ENCODE data around the gene NELFA. TPM values are rescaled to one million over a fixed set of nuclear protein-coding genes. Genes with fewer than 3 reads are reported as not detected.

The NELFA gene
- total and polyA plus RNA-seq, 10 of the 15 experiments (the other 5 are each of a cell fraction or from before 2014, with no cell fraction given): 0.39 to 38.6 (median 16.7) TPM

DNA sequence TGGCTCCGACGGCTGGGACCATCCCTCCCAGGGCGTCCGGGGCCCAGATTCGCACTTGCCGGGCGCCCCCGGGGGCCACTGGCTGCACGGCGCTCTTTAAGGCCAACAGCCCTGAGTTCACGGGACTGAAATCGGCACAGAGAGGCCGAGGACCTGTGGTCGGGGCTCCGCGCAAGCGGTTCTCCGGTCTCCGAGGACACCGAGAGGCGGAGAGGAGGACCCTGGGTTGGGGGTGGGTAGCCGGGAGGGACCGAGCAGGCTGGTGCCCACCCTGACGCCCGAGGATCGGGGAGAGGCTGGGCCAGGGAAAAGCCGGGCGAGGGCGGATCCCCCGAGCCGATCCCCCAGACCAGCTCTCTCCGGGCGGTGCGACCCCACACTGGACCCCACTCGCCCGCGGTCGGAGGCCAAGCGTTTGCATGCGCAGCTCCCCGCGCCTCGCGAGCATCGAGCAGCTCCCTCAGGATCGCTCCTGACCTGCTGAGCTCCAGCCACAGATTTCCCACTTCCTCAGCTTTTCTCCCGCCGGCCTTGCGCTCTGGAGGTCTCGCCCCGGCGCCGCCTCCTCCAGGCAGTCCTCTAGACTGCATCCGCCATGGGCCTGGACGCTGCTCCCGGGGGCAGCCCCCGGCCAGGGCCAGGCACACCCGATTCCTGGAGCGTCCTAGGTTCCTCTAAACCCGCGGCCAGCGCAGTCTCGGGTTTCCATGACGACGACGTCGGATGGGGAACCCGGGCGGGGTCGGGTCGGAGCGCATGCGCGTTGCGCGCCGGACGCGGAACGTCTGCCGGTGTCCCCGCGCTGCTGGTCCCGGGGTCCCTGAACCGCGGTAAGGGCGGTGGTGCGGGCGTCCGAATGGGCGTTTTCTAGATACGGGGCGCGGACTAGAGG, 32.7 kb upstream of the NELFA start (continued):
- 0 out of 2 replicates have a peak, but pooled peaks have one; percentile 41 for TF ChIP-seq ZBTB40 (IDR thresholded peaks at IDR 0.05; ENCODE audit: borderline replicate concordance)
- TF ChIP-seq, protein P1, sequence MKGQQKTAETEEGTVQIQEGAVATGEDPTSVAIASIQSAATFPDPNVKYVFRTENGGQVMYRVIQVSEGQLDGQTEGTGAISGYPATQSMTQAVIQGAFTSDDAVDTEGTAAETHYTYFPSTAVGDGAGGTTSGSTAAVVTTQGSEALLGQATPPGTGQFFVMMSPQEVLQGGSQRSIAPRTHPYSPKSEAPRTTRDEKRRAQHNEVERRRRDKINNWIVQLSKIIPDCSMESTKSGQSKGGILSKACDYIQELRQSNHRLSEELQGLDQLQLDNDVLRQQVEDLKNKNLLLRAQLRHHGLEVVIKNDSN (IDR thresholded peaks at IDR 0.05; ENCODE audit: borderline replicate concordance, extremely low read length, insufficient read depth, low read depth, low read length): no peak
- no peak for TF ChIP-seq TCF7 (IDR thresholded peaks at IDR 0.05; ENCODE audit: borderline replicate concordance)
- TF ChIP-seq EGR1 (IDR thresholded peaks at IDR 0.05; ENCODE audit: borderline replicate concordance in 1 of 2, low read depth in 2 of 2, low read length in 2 of 2): no peak
- peak; percentile 39 for TF ChIP-seq HCFC1 (IDR thresholded peaks at IDR 0.05; ENCODE audit: low read length)
- TF ChIP-seq NRF1 (conservative IDR thresholded peaks at IDR 0.05; ENCODE audit: low read depth, low read length): peak; percentile 73
- TF ChIP-seq SMARCA5 (IDR thresholded peaks at IDR 0.05): peak; percentile 81
- TF ChIP-seq KDM1A (IDR thresholded peaks at IDR 0.05; ENCODE audit: borderline replicate concordance): no peak
- no peak for TF ChIP-seq CHD4 (IDR thresholded peaks at IDR 0.05)
- TF ChIP-seq CHD2 (IDR thresholded peaks at IDR 0.05; ENCODE audit: borderline replicate concordance, low read depth, low read length): no peak
- TF ChIP-seq GATAD2B (conservative IDR thresholded peaks at IDR 0.05; ENCODE audit: low read depth): peak; percentile 21; the same call in 1 of the 2 replicates
- no peak for TF ChIP-seq CBFB (IDR thresholded peaks at IDR 0.05; ENCODE audit: low read depth)
- no peak for TF ChIP-seq CBX3 (IDR thresholded peaks at IDR 0.05; ENCODE audit: borderline replicate concordance, low read depth)
- TF ChIP-seq, protein P2, sequence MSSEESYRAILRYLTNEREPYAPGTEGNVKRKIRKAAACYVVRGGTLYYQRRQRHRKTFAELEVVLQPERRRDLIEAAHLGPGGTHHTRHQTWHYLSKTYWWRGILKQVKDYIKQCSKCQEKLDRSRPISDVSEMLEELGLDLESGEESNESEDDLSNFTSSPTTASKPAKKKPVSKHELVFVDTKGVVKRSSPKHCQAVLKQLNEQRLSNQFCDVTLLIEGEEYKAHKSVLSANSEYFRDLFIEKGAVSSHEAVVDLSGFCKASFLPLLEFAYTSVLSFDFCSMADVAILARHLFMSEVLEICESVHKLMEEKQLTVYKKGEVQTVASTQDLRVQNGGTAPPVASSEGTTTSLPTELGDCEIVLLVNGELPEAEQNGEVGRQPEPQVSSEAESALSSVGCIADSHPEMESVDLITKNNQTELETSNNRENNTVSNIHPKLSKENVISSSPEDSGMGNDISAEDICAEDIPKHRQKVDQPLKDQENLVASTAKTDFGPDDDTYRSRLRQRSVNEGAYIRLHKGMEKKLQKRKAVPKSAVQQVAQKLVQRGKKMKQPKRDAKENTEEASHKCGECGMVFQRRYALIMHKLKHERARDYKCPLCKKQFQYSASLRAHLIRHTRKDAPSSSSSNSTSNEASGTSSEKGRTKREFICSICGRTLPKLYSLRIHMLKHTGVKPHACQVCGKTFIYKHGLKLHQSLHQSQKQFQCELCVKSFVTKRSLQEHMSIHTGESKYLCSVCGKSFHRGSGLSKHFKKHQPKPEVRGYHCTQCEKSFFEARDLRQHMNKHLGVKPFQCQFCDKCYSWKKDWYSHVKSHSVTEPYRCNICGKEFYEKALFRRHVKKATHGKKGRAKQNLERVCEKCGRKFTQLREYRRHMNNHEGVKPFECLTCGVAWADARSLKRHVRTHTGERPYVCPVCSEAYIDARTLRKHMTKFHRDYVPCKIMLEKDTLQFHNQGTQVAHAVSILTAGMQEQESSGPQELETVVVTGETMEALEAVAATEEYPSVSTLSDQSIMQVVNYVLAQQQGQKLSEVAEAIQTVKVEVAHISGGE (CRISPR knock-in tag; IDR thresholded peaks at IDR 0.05): peak; percentile 63
- peak; percentile 54; the same call in 1 of the 2 replicates for TF ChIP-seq RB1 (IDR thresholded peaks at IDR 0.05; ENCODE audit: borderline replicate concordance)
- TF ChIP-seq RFX5 (IDR thresholded peaks at IDR 0.05; ENCODE audit: low read depth, low read length): no peak

All from GM12878 (cell line).